Activated CD8-positive, alpha-beta memory T cell treated with anti-CD3 and anti-CD28 coated beads, Interleukin-2, amount 50 U/mL, for 1 hour (primary cell): ENCODE results near the gene DDX28.
A peak's percentile ranks its signal among the peaks of the same experiment; 100 is the strongest.
"Not testable (repeated sequence)": the region's sequence is repeated elsewhere in the genome, so short reads cannot be mapped to it uniquely, and the experiment has no call there.

Source experiments
- DNase-seq: peaks from one replicate; pipeline ENCODE4 v3.0.0-alpha.2; 2020; ENCODE audit errors: extremely low read depth

DDX28 gene

GRCh38 chr16:67994040-67994408 is 29.0 kb downstream of the DDX28 start:
- DNase-seq = not testable (repeated sequence)

- peak; percentile 49 for DNase-seq
Measured at GRCh38 chr16:67993207-67994039, 29.6 kb downstream of the DDX28 start.

- DNase-seq = no peak
Measured at GRCh38 chr16:67992661-67993206, 30.3 kb downstream of the DDX28 start.

GRCh38 chr16:67990018-67990386 is 33.0 kb downstream of the DDX28 start:
- no peak for DNase-seq

GRCh38 chr16:67989322-67990017 is 33.6 kb downstream of the DDX28 start:
- DNase-seq = no peak

GRCh38 chr16:67988675-67989074 is 34.4 kb downstream of the DDX28 start:
- DNase-seq = no peak

GRCh38 chr16:67987460-67988160 is 35.4 kb downstream of the DDX28 start:
- DNase-seq = no peak

GRCh38 chr16:67986949-67987348 is 36.1 kb downstream of the DDX28 start:
- DNase-seq = no peak

- DNase-seq = no peak
Measured at GRCh38 chr16:67982011-67982696, 40.9 kb downstream of the DDX28 start.

- no peak for DNase-seq
Measured at GRCh38 chr16:67979955-67980678, 42.9 kb downstream of the DDX28 start, which contains the start of gene DPEP3. DPEP3 (minus strand) TSS chr16:67980499; CDS start chr16:67980380, 119 bp downstream.

- no peak for DNase-seq
Measured at GRCh38 chr16:67977469-67978227, 45.4 kb downstream of the DDX28 start.

- DNase-seq = no peak
Measured at GRCh38 chr16:67977005-67977404, 46.0 kb downstream of the DDX28 start.

GRCh38 chr16:67976205-67976604 is 46.8 kb downstream of the DDX28 start:
- DNase-seq = no peak

- DNase-seq = no peak
Measured at GRCh38 chr16:67975321-67976105, 47.5 kb downstream of the DDX28 start.

- not testable (repeated sequence) for DNase-seq
Measured at GRCh38 chr16:67972285-67972684, 50.7 kb downstream of the DDX28 start.

GRCh38 chr16:67971111-67971510 is 51.9 kb downstream of the DDX28 start:
- no peak for DNase-seq
